HG03196 (cell line): ENCODE data around the gene SPATA25.

ENCODE experiments used
- ATAC-seq: cut with Tn5 transposase; IDR thresholded peaks from one replicate; pipeline ENCODE4 v1.9.1; 2021; ENCODE audit not compliant: unreplicated experiment

SPATA25 gene

GRCh38 chr20:45841407-45842129 is 45.9 kb downstream of the SPATA25 start:
- ATAC-seq = no peak

GRCh38 chr20:45840700-45841198 is 46.7 kb downstream of the SPATA25 start:
- no peak for ATAC-seq

- ATAC-seq = no peak
Observed at GRCh38 chr20:45836841-45837240, 50.6 kb downstream of the SPATA25 start.
